Tibial artery (tissue), 4 donors: ENCODE measurements around the gene SCN4A.
"Not testable (repeated sequence)": the region's sequence is repeated elsewhere in the genome, so short reads cannot be mapped to it uniquely, and the experiment has no call there.

Experiments used
- DNase-seq, 2 donors: peaks; one replicate each; pipeline ENCODE4 v3.0.0-alpha.2; 2019
- H3K27ac ChIP-seq, 2 donors: fragments of 200-600 bp; sonication (generic) in 1 of 2; 1 replicate in 1 of 2; 2 replicates in 1 of 2; pipeline ENCODE4 v1.5.1; 2018 to 2019; ENCODE audit warnings: mild to moderate bottlenecking in 1 of 2
- H3K27me3 ChIP-seq, 2 donors: fragments of 200-600 bp; sonication (generic) in 1 of 2; one replicate each; pipeline versions ENCODE4 v1.5.1 to v1.6.0; 2016 to 2019
- H3K36me3 ChIP-seq, 3 donors: fragments of 200-600 bp; sonication (generic) in 2 of 3; one replicate each; pipeline ENCODE4 v1.5.1; 2016 to 2019; ENCODE audit warnings: mild to moderate bottlenecking in 2 of 3
- H3K4me1 ChIP-seq, 4 donors: fragments of 200-600 bp; sonication (generic) in 2 of 4; 1 replicate in 3 of 4; 2 replicates in 1 of 4; pipeline ENCODE4 v1.5.1; 2016 to 2019
- H3K4me3 ChIP-seq, 2 donors: fragments of 200-600 bp; sonication (generic) in 1 of 2; 1 replicate in 1 of 2; 2 replicates in 1 of 2; pipeline ENCODE4 v1.5.1; 2018 to 2019; ENCODE audit warnings: mild to moderate bottlenecking in 2 of 2
- H3K9me3 ChIP-seq, 3 donors: fragments of 200-600 bp; sonication (generic) in 1 of 3; one replicate each; pipeline ENCODE4 v1.5.1; 2016 to 2019
- CTCF ChIP-seq, 2 experiments: fragments of 200-600 bp in 1 of 2; fragments of 450-650 bp in 1 of 2; IDR thresholded peaks; one replicate each; pipeline ENCODE4 v1.5.1; 2017 to 2019; ENCODE audit warnings: antibody characterized with exemption in 2 of 2, mild to moderate bottlenecking in 1 of 2, moderate library complexity in 1 of 2
- intact Hi-C: fragments of 100-400 bp; cut with DNase I; formaldehyde crosslinking; loops from one replicate; pipeline ENCODE4 v1.15.0; 2023; ENCODE audit warnings: low total_unique reads

Gene SCN4A

GRCh38 chr17:63925615-63926014, 47.1 kb downstream of the SCN4A start:
- Histone ChIP-seq H3K27ac (no peak overlapping the region), H3K27me3 (no peaks in the 10 kb centered on the region), H3K4me1 (peaks cover 0 to 6% (median 0%) of the 10 kb centered on the region in 4 donors), H3K4me3 (no peak overlapping the region), H3K36me3 (no peaks in the 10 kb centered on the region), H3K9me3 (no peaks in the 10 kb centered on the region)
- DNase-seq, result no peak
- no peak for TF ChIP-seq CTCF (IDR thresholded peaks at IDR 0.05)
- intact Hi-C loops, result loop anchor here (10.0 kb wide), 1 partner anchor 99 kb away; the partner anchor contains the start of gene ICAM2

- not testable (repeated sequence) for H3K9me3 ChIP-seq, DNase-seq, H3K36me3 ChIP-seq, H3K27ac ChIP-seq, H3K4me1 ChIP-seq, H3K4me3 ChIP-seq
- intact Hi-C loops, result loop anchor here (10.0 kb wide), 1 partner anchor 102 kb away; the partner anchor contains the start of gene ICAM2
- peaks cover 0 to 17% of the 10 kb centered on the region in 2 donors for H3K27me3 ChIP-seq
Measured at GRCh38 chr17:63922402-63922801, 50.3 kb downstream of the SCN4A start.

GRCh38 chr17:63920779-63921178, 51.9 kb downstream of the SCN4A start:
- intact Hi-C loops, result loop anchor here (10.0 kb wide), 1 partner anchor 104 kb away; the partner anchor contains the start of gene ICAM2
- DNase-seq, H3K4me1 ChIP-seq, H3K27ac ChIP-seq, H3K9me3 ChIP-seq, H3K36me3 ChIP-seq, H3K4me3 ChIP-seq: not testable (repeated sequence)
- peaks cover 0 to 17% of the 10 kb centered on the region in 2 donors for H3K27me3 ChIP-seq

- H3K4me1 ChIP-seq, H3K36me3 ChIP-seq, H3K9me3 ChIP-seq, DNase-seq, H3K4me3 ChIP-seq, H3K27ac ChIP-seq: not testable (repeated sequence)
- intact Hi-C loops, result loop anchor here (10.0 kb wide), 1 partner anchor 105 kb away; the partner anchor contains the start of gene ICAM2
- H3K27me3 ChIP-seq, result peaks cover 0 to 17% of the 10 kb centered on the region in 2 donors
Measured at GRCh38 chr17:63920050-63920449, 52.7 kb downstream of the SCN4A start.

- intact Hi-C loops, result no loop called here
- peaks cover 0 to 17% of the 10 kb centered on the region in 2 donors for H3K27me3 ChIP-seq
- no peak overlapping the region for H3K4me3 ChIP-seq
- H3K4me1 ChIP-seq, result no peaks in the 10 kb centered on the region
- H3K36me3 ChIP-seq, result no peaks in the 10 kb centered on the region
- H3K9me3 ChIP-seq, result no peaks in the 10 kb centered on the region
- H3K27ac ChIP-seq, result no peak overlapping the region
- DNase-seq, result peak in 1 of 2 donors; percentile 54
- TF ChIP-seq CTCF (IDR thresholded peaks at IDR 0.05), result peak; percentile 77 to 83
Measured at GRCh38 chr17:63919311-63919723, 53.4 kb downstream of the SCN4A start.

GRCh38 chr17:63918789-63919305, 53.9 kb downstream of the SCN4A start, which contains the start of gene GH1:
Gene GH1, minus strand, starts transcription at chr17:63918839. Its CDS starts 63 bp downstream, at chr17:63918776.
- H3K4me3 ChIP-seq, H3K4me1 ChIP-seq, H3K36me3 ChIP-seq, H3K9me3 ChIP-seq, intact Hi-C loops, H3K27ac ChIP-seq, DNase-seq: not testable (repeated sequence)
- peaks cover 0 to 17% of the 10 kb centered on the region in 2 donors for H3K27me3 ChIP-seq

GRCh38 chr17:63918305-63918704, 54.4 kb downstream of the SCN4A start:
- intact Hi-C loops, result no loop called here
- TF ChIP-seq CTCF (IDR thresholded peaks at IDR 0.05), result no peak
- H3K4me3 ChIP-seq, result no peak overlapping the region
- no peak overlapping the region for H3K27ac ChIP-seq
- H3K36me3 ChIP-seq, result no peaks in the 10 kb centered on the region
- H3K9me3 ChIP-seq, result no peaks in the 10 kb centered on the region
- DNase-seq, result no peak
- H3K4me1 ChIP-seq, result no peaks in the 10 kb centered on the region
- H3K27me3 ChIP-seq, result peaks cover 0 to 17% of the 10 kb centered on the region in 2 donors
